Mucosa of descending colon (tissue), 3 donors: ENCODE results near the gene UGGT1. TPM values are rescaled to one million over a fixed set of nuclear protein-coding genes. Genes with fewer than 3 reads are reported as not detected.

Experiments used
- ATAC-seq: fragments of 200-7000 bp; cut with Tn5 transposase; one replicate; pipeline ENCODE4 v1.9.1; 2020; ENCODE audit warnings: mild to moderate bottlenecking, moderate library complexity
- DNase-seq, 3 donors: peaks; one replicate each; pipeline ENCODE4 v3.0.0-alpha.2; 2020
- H3K36me3 ChIP-seq: fragments of 200-600 bp; one replicate; pipeline ENCODE4 v1.8.0; 2021; ENCODE audit warnings: low read depth, mild to moderate bottlenecking
- H3K4me1 ChIP-seq: fragments of 200-600 bp; one replicate; pipeline ENCODE4 v1.8.0; 2021; ENCODE audit warnings: low read depth, mild to moderate bottlenecking
- H3K4me3 ChIP-seq: fragments of 200-600 bp; one replicate; pipeline ENCODE4 v1.8.0; 2021; ENCODE audit warnings: mild to moderate bottlenecking
- H3K9me3 ChIP-seq: fragments of 200-600 bp; one replicate; pipeline ENCODE4 v1.8.0; 2021; ENCODE audit warnings: mild to moderate bottlenecking
- intact Hi-C, 2 donors: fragments of 100-400 bp; cut with DNase I in 1 of 2; cut with micrococcal nuclease in 1 of 2; formaldehyde crosslinking; loops; one replicate each; pipeline versions ENCODE4 v1.11.0 to v1.11.1; 2022; cut with DNase I, micrococcal nuclease
- total RNA-seq, 3 donors: library from RNA; stranded (reverse); fragmentation: NEBNext Ultra II Directional in 2 of 3; extraction: Animal tissue kit (Norgen Biotek cat#: 25700) in 2 of 3; gene quantifications; one replicate each; pipeline versions ENCODE4 v1.2.1 to v1.2.4, GENCODE V29; 2021 to 2023
- TF ChIP-seq, protein P1 (sequence below): fragments of 200-600 bp; IDR thresholded peaks from one replicate; pipeline ENCODE4 v1.8.0; 2022; ENCODE audit warnings: antibody characterized with exemption, mild to moderate bottlenecking
- donor health status: DM: no; HTN: no; CAD: no; lungs with moderate emphysema.
- donor health status: DM: no; HTN: no; CAD: no.
- donor health status: DM: no; HTN: yes; CAD: no.

The UGGT1 gene
- total RNA-seq, 3 donors from 2014 or later, result 43.0 to 47.1 (median 43.9) TPM

GRCh38 chr2:128115921-128116623 is 25.1 kb downstream of the UGGT1 start:
- DNase-seq (no peak), ATAC-seq (no peak)
- Histone ChIP-seq H3K4me1 (no peaks in the 10 kb centered on the region), H3K36me3 (peaks cover 7% of the 10 kb centered on the region), H3K9me3 (no peaks in the 10 kb centered on the region), H3K4me3 (no peak overlapping the region)
- intact Hi-C loops, result no loop called here
- TF ChIP-seq, protein P1, sequence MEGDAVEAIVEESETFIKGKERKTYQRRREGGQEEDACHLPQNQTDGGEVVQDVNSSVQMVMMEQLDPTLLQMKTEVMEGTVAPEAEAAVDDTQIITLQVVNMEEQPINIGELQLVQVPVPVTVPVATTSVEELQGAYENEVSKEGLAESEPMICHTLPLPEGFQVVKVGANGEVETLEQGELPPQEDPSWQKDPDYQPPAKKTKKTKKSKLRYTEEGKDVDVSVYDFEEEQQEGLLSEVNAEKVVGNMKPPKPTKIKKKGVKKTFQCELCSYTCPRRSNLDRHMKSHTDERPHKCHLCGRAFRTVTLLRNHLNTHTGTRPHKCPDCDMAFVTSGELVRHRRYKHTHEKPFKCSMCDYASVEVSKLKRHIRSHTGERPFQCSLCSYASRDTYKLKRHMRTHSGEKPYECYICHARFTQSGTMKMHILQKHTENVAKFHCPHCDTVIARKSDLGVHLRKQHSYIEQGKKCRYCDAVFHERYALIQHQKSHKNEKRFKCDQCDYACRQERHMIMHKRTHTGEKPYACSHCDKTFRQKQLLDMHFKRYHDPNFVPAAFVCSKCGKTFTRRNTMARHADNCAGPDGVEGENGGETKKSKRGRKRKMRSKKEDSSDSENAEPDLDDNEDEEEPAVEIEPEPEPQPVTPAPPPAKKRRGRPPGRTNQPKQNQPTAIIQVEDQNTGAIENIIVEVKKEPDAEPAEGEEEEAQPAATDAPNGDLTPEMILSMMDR, result no peak

DNA sequence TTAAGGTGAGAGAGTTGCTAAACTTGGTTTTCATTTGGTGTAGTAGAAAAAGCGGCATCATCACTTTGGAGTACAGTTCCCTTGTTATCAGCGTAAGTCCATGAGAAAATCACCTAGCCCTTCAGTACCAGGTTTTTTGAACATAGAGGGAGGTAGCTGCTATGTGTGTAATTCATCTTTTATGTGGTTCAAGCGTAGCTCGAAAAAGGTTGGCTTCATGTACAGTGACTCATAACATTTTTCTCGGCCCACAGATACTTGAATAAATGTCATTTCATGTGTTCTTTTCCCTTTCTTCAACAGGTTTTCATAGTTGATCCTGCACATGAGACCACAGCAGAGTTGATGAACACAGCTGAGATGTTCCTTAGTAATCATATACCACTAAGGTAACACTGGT is 43.6 kb downstream of the UGGT1 start:
- ATAC-seq (no peak), DNase-seq (no peak)
- H3K4me1 ChIP-seq, result no peaks in the 10 kb centered on the region
- H3K9me3 ChIP-seq, result no peaks in the 10 kb centered on the region
- H3K4me3 ChIP-seq, result no peak overlapping the region
- H3K36me3 ChIP-seq, result peaks cover 22% of the 10 kb centered on the region
- TF ChIP-seq, protein P1, result no peak
- intact Hi-C loops, result no loop called here

- intact Hi-C loops, result no loop called here
- Histone ChIP-seq H3K36me3 (peaks cover 22% of the 10 kb centered on the region), H3K4me3 (no peak overlapping the region), H3K4me1 (no peaks in the 10 kb centered on the region), H3K9me3 (no peaks in the 10 kb centered on the region)
- DNase-seq, result no peak
- ATAC-seq, result no peak
- TF ChIP-seq, protein P1, result no peak
Observed at GRCh38 chr2:128137094-128137616, 46.2 kb downstream of the UGGT1 start.

- Histone ChIP-seq H3K4me3 (no peak overlapping the region), H3K36me3 (peaks cover 7% of the 10 kb centered on the region), H3K9me3 (no peaks in the 10 kb centered on the region), H3K4me1 (no peaks in the 10 kb centered on the region)
- no peak for DNase-seq
- ATAC-seq, result no peak
- intact Hi-C loops, result no loop called here
- TF ChIP-seq, protein P1, result no peak
Observed at GRCh38 chr2:128139624-128140023, 48.6 kb downstream of the UGGT1 start.

DNA sequence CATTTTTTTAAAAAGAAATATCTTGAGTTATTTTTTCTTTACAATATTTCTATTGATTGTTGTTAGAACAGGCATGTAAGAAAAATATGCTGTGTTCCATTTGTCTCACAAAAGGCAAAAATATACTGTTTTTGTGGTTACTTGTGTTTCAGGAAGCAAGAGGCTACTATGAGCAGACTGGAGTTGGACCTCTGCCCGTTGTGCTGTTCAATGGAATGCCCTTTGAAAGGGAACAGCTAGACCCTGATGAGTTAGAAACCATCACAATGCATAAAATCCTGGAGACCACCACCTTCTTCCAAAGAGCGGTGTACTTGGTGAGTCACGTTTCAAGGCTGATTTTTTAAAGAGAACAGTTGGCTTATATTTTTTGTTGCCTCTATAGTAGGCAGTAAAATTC is 54.7 kb downstream of the UGGT1 start:
- no peaks in the 10 kb centered on the region for H3K9me3 ChIP-seq
- no peaks in the 10 kb centered on the region for H3K36me3 ChIP-seq
- TF ChIP-seq, protein P1, result no peak
- no peak for ATAC-seq
- intact Hi-C loops, result no loop called here
- no peak for DNase-seq
- H3K4me3 ChIP-seq, result no peak overlapping the region
- no peaks in the 10 kb centered on the region for H3K4me1 ChIP-seq
